ENCODE measurements around the gene SWSAP1.

GRCh38 chr19:11324748-11325389 is 49.6 kb upstream of the SWSAP1 start:
- TF ChIP-seq POLR2A (IDR thresholded peaks at IDR 0.05), result no peak
- TF ChIP-seq, protein P1, sequence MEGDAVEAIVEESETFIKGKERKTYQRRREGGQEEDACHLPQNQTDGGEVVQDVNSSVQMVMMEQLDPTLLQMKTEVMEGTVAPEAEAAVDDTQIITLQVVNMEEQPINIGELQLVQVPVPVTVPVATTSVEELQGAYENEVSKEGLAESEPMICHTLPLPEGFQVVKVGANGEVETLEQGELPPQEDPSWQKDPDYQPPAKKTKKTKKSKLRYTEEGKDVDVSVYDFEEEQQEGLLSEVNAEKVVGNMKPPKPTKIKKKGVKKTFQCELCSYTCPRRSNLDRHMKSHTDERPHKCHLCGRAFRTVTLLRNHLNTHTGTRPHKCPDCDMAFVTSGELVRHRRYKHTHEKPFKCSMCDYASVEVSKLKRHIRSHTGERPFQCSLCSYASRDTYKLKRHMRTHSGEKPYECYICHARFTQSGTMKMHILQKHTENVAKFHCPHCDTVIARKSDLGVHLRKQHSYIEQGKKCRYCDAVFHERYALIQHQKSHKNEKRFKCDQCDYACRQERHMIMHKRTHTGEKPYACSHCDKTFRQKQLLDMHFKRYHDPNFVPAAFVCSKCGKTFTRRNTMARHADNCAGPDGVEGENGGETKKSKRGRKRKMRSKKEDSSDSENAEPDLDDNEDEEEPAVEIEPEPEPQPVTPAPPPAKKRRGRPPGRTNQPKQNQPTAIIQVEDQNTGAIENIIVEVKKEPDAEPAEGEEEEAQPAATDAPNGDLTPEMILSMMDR (IDR thresholded peaks at IDR 0.05), result no peak
